Left forelimb (tissue), 1 donor: ENCODE measurements around the gene ZNF732.
A peak's percentile ranks its signal among the peaks of the same experiment; 100 is the strongest.
"Not testable (repeated sequence)": the region's sequence is repeated elsewhere in the genome, so short reads cannot be mapped to it uniquely, and the experiment has no call there.

Source experiments
- DNase-seq: peaks from one replicate; pipeline ENCODE4 v3.0.0-alpha.2; 2018; ENCODE audit warnings: low spot score

Gene ZNF732

DNA sequence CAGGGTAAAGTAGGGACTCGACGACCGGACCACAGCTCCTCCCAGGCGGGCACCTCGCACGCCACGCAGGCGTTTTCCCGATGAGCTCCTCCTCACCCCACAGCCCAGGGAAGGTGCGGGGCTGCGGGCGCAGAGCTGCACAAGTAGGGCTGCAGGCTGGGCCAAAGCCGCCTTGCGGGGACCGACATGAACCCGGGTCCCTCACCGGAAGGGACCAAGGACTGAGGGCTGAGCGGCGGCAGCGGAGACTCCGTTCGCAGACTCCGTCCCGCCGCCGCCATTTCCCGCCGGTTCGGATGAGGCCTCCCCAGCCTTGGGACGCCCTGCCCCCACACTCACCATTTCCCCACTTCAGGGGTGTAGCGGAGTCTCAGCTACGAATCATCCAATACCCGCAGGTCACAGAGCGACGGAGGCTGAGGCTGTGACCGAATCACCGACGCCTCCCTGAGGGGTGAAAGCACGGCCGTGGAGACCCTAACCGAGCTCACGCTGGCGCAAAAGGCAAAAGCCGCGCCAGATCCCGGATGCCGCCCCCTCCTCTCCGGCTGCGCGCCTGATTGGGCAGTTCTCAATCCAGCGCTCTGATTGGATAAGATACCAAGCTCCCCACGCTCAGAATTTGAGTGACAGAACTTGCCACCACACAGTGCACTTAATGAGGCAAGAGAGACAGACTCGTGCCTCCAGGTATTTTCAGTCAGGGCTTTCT, at the start of gene ZNF732:
ZNF732 (minus strand) TSS at position 506 of the 712 bp plus-strand sequence; CDS start at position 342, 164 bp downstream.
- peak; percentile 84 for DNase-seq

DNA sequence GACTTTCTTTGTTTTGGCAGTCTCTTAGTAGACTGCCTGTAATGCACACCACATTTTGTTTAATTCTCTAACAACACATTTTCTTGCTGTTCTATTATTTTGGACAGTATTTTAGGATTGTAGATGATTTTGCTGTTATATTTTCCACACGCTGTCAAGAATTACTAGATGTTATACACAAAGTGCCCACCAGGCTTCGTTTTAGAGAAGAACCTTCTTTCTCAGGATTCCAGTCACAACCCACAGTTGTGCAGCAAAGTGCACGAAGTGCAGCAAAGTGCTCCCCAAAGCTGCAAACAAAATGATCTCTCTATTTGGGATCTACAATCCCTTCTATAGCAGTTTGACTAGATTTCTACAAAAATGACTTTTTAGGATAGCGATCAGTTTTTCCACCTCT, 34.7 kb upstream of the ZNF732 start:
- no peak for DNase-seq

DNA sequence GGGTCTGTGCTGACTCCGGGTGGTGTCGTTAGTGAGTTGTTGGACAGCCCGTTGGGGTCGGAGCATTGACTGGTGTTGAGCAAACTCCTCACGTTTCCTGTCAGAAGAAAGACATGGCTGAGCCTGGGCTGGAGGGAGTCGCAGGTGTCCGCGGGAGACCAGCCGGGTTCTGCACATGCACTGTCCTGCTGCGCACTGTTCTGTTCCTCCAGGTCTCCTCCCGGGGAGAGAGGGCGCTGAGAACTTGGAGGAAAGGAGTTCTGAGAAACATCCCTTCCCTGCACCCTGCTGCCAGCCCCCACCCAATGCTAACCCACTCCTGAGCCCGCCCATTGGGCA, 33.5 kb upstream of the ZNF732 start:
- no peak for DNase-seq

DNA sequence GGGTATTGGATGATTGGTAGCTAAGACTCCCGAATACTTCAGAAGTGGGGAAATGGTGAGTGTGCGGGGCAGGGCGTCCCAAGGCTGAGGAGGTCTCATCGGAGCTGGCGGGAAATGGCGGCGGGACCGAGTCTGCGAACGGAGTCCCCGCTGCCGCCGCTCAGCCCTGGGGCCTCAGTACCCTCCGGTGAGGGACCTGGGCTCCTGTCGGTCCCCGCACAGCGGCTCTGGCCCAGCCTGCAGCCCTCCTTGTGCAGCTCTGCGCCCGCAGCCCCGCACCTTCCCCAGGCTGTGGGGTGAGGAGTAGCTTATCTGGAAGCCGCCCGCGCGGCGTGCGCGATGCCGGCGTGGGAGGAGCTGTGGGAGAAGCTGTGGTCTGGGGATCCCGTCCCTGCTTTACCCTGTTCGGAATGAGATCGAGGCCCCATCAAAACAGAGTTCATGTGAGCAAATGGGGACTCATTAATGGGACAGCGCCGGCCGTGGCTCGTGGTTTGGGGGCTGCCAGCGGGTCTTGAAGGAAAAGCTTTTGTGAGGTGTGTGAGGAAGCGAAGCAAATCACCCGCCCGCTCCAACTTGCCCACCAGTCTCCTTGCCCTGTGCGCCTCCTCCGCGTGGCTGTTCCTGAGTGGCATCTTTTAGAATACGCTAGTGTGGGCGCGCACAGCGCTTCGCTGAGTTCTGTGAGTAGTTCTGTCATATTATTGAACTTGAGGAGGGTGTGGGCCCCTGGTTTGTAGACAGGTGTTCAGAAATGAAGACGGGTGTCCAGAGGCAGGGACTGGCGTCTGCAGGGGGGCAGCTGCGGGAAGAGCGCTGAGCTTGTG, 32.9 kb upstream of the ZNF732 start:
- no peak for DNase-seq

DNA sequence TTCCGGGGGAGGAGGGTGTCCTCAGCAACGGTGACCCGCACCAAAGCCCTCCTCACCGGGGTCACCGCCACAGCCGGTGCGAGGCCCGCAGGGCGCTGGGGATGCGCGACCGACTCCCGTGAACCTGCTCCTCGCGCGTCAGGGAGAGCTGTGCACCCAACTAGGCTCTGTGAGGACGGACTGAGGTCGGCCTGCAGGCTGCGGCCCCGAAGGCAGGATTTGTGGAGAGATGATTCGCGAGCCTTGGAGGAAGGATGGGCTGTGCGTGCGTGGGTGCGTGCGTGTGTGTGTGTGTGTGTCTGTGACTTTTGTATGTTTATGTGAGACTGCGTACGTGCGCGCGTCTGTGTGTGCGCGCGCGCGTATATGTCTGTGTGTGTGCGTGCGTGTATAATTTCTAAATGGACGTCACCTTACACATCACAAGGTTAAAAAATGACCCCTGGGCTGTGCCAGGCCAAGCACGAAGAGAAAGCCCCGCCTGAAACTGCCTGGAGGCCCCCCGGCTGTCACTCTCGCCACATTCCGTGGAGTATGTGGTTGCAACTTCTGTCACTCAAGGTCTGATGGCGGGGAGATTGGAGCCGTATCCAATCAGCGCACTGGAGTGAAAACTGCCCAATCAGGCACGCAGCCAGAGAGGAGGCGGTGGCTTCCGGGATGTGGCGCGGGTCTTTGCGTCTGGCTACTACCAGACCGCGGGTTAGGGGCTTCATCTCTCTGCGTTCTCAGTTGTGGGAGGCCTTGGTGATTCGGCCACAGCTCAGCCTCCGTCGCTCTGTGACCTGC, 32.1 kb upstream of the ZNF732 start, which contains the start of gene ZNF141:
ZNF141 (plus strand) TSS at position 672 of the 789 bp plus-strand sequence. CDS start 170 bp downstream, outside the sequence.
- peak; percentile 97 for DNase-seq

DNA sequence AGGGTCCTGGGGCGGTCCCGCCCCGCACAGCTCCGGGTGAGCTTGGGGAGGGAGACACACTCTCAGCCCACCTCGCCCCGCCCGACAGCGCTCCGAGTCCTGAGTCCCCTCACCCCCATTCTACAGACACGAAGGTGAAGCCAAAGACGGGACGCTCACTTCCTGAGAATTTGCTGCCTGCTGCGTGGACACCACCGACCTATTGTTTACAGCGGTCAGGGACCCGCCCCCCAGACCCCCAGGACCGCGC, 31.5 kb upstream of the ZNF732 start:
- peak; percentile 81 for DNase-seq

DNA sequence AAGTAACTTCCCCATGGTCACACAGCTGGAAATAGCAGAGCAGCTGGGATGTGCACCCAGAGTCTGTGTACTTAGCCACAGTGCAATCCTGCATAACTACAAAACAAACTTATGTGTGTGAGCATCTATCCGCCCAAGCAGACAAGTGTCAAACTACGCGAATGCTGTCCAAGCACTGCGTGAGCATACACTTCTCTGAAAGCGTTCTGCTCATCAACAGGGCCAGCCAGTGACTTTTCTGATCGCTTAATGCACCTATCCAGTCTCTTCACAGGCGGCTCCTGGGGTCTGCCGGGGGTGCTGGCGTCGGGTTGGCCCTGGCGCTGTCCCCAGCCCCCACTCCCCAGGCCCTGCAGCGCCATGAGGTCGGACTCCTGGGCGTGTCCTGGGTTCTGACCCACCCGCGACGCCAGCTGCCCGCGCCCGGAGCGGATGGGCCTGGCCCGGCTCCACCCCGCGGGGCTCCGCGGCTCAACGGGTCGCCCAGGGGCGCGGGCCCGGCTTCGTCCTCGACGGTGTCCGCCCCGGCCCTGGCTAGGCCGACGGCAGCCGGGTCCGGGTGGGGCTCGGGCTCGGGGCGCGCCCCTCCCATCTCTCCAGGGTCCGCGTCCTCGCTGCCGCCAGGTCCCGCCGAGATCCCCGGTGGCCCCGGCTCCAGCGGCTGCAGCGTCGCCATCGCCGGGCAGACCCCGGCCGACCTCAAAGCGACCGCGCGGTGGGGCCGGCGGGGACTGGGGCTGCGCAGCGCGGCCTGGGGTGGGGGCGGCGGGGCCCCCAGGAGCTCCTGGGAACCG, 31.0 kb upstream of the ZNF732 start:
- DNase-seq = peak; percentile 68

DNA sequence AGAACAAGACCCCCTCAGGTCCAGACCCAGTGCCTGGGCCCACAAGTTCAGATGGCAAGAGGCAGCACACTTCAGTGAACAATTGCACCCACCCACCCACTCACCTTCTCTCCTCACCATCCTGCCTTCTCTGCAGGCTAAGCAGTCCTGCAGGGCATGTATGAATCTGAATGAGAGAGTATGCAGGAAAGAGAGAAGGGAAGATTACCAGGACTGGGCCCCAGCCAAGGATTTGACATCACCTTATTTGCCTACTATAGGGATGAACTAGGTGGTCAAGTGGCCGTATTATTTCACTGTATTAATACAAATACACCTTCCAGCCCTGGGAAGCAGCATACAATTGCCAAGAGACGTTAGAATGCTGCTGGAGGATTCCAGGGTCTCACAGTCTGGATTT, 30.2 kb upstream of the ZNF732 start:
- no peak for DNase-seq

DNA sequence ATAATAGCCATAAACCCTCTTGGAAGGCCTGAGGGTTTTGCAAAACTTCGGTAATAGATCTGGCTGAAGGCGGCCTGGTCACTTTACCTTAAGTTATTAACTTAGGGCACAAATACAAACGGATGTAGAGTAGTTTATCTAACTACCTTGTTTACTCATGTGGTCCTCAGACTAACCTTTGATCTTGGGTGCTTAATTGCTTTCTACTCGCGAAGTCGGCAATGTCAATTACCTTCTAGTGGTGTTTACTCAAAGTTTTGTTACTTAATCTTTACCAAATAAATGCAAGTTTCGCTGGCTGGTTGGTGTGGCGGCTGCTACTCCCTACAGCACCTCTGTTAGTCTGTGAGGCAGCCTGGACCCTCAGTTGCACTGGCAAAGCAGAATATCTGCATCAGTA, 23.5 kb upstream of the ZNF732 start:
- no peak for DNase-seq

DNA sequence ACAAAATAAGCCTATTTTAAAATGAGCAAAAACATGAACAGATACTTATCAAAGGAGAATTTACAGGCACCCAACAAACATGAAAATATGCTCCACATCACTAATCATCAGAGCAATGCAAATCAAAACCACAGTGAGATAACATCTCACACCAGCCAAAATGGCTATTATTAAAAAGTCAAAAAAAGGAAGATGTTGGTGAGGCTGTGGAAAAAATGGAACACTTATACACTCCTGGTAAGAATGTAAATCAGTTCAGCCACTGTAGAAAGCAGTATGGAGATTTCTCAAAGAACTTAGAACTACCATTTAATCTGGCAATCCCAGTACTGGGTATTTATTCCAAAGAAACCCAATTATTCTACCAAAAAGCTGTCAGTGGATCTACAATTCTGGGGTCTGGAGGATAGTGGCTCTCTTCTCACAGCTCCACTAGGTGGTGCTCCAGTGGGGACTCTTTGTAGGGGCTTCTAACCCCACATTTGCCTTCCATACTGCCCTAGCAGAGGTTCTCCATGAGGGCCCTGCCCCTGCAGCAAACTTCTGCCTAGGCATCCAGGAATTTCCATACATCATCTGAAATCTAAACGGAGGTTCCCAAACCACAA, 9.1 kb upstream of the ZNF732 start:
- no peak for DNase-seq

DNA sequence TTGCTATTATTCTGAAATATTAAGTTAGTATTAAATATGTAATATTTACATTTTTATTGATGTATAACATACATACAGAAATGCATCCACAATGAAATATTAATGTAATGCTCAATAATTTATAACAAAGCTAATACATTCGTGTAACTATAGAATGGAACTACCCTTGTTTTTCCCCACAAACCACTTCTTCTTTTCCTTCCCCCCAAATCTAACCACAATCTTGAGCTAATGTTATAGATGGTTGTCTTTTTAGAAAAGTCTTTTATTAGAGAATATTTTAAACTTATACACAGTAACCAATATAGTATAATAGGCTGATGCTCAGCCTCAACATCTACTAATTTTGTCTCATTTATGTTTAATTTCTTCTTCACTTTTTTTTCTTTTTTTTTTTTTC, 4.5 kb upstream of the ZNF732 start:
- no peak for DNase-seq

DNA sequence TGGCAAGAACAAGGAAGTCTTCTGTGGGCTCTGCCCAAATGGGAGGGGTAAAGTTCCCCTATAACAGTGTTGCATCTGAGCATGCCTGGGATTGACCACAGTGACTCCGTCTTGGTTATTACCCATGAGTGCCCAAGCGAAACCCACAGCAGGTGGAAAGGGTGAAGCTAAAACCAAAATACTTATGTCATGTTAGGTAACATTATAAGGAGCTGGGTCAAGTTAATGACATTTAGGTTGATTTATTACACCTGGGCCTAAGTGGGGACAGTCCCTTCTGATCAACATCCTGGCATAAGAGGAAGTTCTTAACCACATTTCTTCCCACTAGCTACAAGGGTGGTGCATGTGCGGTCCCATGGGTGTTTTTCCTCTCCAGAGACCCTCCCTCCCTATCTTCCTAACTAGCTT, 1.3 kb upstream of the ZNF732 start:
- DNase-seq = no peak

DNA sequence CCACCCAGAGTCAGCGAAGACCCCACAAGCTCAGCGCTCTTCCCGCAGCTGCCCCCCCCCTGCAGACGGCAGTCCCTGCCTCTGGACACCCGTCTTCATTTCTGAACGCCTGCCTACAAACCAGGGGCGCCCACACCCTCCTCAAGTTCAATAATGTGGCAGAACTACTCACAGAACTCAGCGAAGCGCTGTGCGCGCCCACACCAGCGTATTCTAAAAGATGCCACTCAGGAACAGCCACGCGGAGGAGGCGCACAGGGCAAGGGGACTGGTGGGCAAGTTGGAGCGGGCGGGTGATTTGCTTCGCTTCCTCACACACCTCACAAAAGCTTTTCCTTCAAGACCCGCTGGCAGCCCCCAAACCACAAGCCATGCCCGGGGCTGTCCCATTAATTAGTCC, 758 bp downstream of the ZNF732 start:
- DNase-seq = not testable (repeated sequence)

DNA sequence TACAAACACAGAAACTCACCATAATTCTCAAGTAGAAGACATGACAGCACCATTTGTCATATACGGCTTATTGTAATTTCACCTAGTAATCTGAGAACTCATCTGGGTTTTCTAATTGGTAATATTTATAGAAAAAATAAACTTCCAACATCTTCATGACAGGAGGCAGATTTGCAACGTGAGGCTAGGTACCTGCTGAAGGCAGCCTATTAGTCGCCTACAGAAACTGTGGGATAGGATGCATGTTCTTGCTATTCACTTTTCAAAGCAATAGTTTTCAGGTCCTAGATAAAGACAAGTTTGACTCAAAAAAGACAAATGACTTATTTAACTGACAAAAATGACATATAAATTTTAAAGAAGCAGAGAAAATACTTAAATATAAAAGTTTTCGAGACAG, 2.9 kb downstream of the ZNF732 start:
- DNase-seq = no peak

DNA sequence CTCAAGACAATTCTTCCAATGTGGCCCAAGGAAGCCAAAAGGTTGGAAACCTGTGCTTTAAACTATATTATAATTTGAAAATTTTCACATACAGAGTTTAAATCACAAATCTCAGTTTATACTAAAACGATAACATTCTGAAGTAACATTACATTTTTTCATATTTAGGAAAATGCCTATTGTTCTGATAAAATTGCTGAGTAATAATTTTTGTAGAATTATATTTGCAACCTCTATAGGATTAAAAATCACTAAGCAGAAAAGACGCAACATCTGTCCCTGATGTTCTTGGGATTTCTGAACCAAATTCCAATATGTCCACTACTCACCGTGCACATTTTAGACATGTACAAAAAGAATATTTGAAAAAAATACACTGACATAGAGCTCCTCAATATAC, 10.5 kb downstream of the ZNF732 start:
- DNase-seq = no peak

DNA sequence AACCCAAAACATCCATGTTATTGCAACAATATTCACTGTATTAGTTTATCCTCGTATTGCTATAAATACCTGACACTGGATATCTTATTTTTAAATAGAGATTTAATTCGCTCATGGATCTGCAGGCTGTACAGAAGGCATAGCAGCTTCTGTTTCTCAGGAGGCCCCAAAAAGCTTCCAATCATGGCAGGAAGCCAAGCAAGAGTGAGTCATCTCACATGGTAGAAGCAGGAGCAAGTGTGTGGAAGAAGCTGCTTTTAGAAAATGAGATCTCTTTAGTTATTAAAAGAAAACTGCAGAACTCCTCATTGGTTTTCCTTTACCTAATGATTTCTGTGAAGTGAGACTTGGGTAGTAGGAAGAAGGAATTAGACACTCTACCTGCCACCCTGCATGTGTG, 16.4 kb downstream of the ZNF732 start:
- DNase-seq = no peak

DNA sequence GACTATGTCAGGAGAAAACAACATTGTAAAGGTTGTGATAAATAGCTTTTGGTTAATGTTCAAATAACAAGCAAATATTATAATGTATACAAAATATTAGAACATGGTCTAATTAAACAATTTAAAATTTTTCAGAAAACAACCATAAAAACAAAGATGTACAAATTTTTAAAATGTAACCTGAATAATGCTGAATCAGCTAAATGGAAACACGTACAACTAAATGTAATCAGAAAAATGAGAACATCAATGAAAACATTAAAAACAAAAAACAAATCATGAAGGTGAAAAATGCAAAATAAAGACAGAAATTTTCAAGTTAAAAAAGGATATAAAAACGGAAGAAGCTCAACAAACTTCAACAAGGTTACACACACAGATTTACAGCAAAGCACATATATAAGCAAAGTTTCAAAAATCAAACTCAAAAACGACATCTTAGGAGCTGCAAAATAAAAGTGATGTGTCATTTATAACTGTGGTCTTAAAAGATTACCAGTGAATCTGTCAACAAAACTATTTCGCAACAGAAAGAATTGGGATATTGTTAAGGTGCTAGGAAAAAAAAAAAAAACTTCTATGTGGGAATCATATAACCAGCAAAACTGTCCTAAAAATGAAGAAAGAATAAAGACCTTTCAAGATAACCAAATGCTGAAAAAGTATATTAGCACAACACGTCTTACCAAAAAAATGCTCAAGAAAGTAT, 31.8 kb downstream of the ZNF732 start:
- DNase-seq = no peak

DNA sequence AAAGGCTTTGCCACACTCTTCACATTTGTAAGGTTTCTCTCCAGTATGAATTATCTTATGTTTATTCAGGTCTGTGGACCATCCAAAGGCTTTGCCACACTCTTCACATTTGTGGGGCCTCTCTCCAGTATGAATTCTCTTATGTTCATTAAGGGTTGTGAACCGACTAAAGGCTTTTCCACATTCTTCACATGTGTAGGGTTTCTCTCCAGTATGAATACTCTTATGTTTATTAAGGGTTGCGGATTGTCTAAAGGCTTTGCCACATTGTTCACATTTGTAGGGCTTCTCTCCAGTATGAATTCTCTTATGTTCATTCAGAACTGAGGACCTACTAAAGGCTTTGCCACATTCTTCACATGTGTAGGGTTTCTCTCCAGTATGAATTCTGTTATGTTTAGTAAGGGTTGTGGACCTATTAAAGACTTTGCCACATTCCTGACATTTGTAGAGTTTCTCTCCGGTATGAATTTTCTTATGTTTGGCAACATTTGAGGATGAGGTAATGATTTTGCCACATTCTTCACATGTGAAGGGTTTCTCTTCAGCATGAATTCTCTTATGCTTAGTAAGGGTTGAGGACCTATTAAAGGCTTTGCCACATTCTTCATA, 33.7 kb downstream of the ZNF732 start:
- no peak for DNase-seq

DNA sequence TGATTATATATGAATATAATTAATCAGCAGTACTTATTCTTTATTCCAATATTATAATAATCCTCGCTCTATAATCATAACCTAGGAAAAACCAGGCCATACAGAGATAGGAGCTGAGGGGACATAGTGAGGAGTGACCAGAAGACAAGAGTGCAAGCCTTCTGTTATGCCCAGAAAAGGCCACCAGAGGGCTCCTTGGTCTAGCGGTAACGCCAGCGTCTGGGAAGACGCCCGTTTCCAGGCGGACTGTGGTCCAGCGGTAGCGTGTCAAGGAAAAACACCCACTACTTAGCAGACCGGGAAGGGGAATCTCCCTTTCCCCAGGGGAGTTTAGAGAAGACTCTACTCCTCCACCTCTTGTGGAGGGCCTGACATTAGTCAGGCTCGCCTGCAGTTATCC, 46.0 kb downstream of the ZNF732 start:
- DNase-seq = not testable (repeated sequence)

DNA sequence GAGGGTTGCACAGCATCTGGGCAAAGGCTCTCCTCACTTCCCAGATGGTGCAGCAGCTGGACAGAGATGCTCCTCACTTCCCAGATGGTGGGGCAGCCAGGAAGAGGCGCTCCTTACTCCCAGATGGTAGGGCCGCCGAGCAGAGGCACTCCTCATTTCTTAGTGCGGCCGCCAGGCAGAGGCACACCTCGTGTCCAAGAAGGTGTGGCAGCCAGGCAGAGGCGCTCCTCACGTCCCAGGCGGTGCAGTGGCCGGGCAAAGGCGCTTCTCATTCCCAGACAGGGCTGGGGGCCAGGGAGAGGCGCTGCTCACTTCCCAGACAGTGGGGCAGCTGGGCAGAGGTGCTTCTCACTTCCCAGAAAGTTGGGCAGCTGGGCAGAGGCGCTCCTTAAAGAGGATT, 48.8 kb downstream of the ZNF732 start:
- no peak for DNase-seq
